ENCODE data around the gene TCF25. TPM values are rescaled to one million over a fixed set of nuclear protein-coding genes. Genes with fewer than 3 reads are reported as not detected.

TCF25 gene
- polyA plus RNA-seq, 3 donors = 138 to 168 (median 157) TPM

DNA sequence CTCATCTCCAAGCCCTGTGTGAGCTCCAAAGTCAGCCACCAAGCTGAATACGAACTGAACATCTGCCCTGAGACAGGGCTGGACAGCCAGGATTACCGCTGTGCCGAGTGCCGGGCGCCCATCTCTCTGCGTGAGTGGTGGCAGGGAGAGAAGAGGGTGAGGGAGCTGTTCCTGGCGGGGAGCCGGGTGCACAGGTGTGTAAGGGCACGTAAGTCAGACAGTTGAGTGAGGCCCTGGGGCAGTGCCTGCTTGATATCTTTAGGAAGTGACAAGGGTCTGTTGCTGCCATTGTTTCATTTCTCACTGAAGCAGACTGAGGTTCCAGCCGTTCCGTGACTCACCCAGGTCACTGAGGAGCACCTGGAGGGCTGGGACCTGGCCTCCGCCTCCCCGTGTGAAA is 87.6 kb downstream of the TCF25 start:
- DNase-seq = no peak

Other genes with a start within 250 kb of the TCF25 start
- gene CHMP1A, start 215.9 kb upstream of the TCF25 start, polyA plus RNA-seq (ENCODE audit: insufficient read length in 3 of 3) = 10 to 100 TPM; 82.8 to 96.3 (median 91.1) TPM
- gene SPATA33, start 215.8 kb upstream of the TCF25 start, polyA plus RNA-seq (ENCODE audit: insufficient read length in 3 of 3) = 10 to 100 TPM; 16.5 to 18.3 (median 17.3) TPM
- 100 to 1,000 TPM; 115 to 150 (median 147) TPM for gene CDK10, start 186.9 kb upstream of the TCF25 start, polyA plus RNA-seq (ENCODE audit: insufficient read length in 3 of 3)
- gene SPATA2L, start 171.9 kb upstream of the TCF25 start, polyA plus RNA-seq (ENCODE audit: insufficient read length in 3 of 3) = 1 to 10 TPM; 7.5 to 9.0 (median 9.0) TPM
- 10 to 100 TPM; 12.8 to 16.8 (median 14.7) TPM for gene VPS9D1, start 152.7 kb upstream of the TCF25 start, polyA plus RNA-seq (ENCODE audit: insufficient read length in 3 of 3)
- 10 to 100 TPM; 25.4 to 38.7 (median 32.9) TPM for gene ZNF276, start 152.1 kb upstream of the TCF25 start, polyA plus RNA-seq (ENCODE audit: insufficient read length in 3 of 3)
- gene FANCA, start 56.9 kb upstream of the TCF25 start, polyA plus RNA-seq (ENCODE audit: insufficient read length in 3 of 3) = 10 to 100 TPM; 27.3 to 46.2 (median 38.7) TPM
- 10 to 100 TPM; 10.8 to 18.1 (median 17.5) TPM for gene SPIRE2, start 45.1 kb upstream of the TCF25 start, polyA plus RNA-seq (ENCODE audit: insufficient read length in 3 of 3)
- gene MC1R, start 45.3 kb downstream of the TCF25 start, polyA plus RNA-seq (ENCODE audit: insufficient read length in 3 of 3) = 1 to 10 TPM; 3.1 to 6.4 (median 5.3) TPM
- gene TUBB3, start 49.8 kb downstream of the TCF25 start, polyA plus RNA-seq (ENCODE audit: insufficient read length in 3 of 3) = 10 to 100 TPM in 2 of 3 donors, 1 to 10 TPM in 1; 8.0 to 16.8 (median 13.9) TPM
- 10 to 100 TPM; 41.9 to 52.0 (median 47.1) TPM for gene DEF8, start 75.2 kb downstream of the TCF25 start, polyA plus RNA-seq (ENCODE audit: insufficient read length in 3 of 3)
- gene DBNDD1, start 145.9 kb downstream of the TCF25 start, polyA plus RNA-seq (ENCODE audit: insufficient read length in 3 of 3) = 10 to 100 TPM; 15.2 to 15.4 (median 15.2) TPM
- gene PRDM7, start 203.7 kb downstream of the TCF25 start, polyA plus RNA-seq (ENCODE audit: insufficient read length in 3 of 3) = under 1 TPM; 0.44 to 0.83 (median 0.74) TPM